Common myeloid progenitor, CD34-positive (primary cell): ENCODE data around the gene BEST1.

Experiments used
- CTCF ChIA-PET: fragments of 350-600 bp; sonication (Branson Sonifier 250); formaldehyde crosslinking; loops from one replicate; lab custom pipeline; 2021; ENCODE audit warnings: antibody characterized with exemption; lab: Charles Lee
- POLR2A ChIA-PET: fragments of 350-600 bp; sonication (Branson Sonifier 250); formaldehyde crosslinking; loops from one replicate; lab custom pipeline; 2021; ENCODE audit warnings: antibody characterized with exemption; lab: Charles Lee
- DNase-seq, 3 donors: peaks; one replicate each; pipeline versions ENCODE4 v3.0.0 to v3.0.0-alpha.2; 2013
- H3K27ac ChIP-seq, 2 experiments: 1 replicate in 1 of 2; 2 replicates in 1 of 2; pipeline ENCODE4 v1.7.0; 2013; ENCODE audit warnings: inconsistent platforms in 2 of 2, low read length in 2 of 2, mild to moderate bottlenecking in 2 of 2, low read depth in 1 of 2, moderate library complexity in 1 of 2; ENCODE audit not compliant: severe bottlenecking in 2 of 2, insufficient read depth in 1 of 2, poor library complexity in 1 of 2
- H3K27me3 ChIP-seq, 5 experiments: replicated peaks in 2 of 5; 1 replicate in 3 of 5; 2 replicates in 2 of 5; pipeline versions ENCODE4 v1.6.1 to v1.7.0; 2013; ENCODE audit warnings: low read length in 4 of 5, mild to moderate bottlenecking in 2 of 5, moderate library complexity in 2 of 5, inconsistent platforms in 1 of 5; ENCODE audit not compliant: insufficient read depth in 5 of 5, control insufficient read depth in 4 of 5
- H3K36me3 ChIP-seq, 4 experiments: 1 replicate in 2 of 4; 2 replicates in 2 of 4; pipeline versions ENCODE4 v1.6.1 to v1.7.0; 2013; ENCODE audit warnings: low read length in 3 of 4, control low read depth in 1 of 4, mild to moderate bottlenecking in 1 of 4; ENCODE audit not compliant: control insufficient read depth in 4 of 4, insufficient read depth in 4 of 4
- H3K4me1 ChIP-seq, 4 experiments: 1 replicate in 3 of 4; 2 replicates in 1 of 4; pipeline versions ENCODE4 v1.6.1 to v1.7.1; 2013; ENCODE audit warnings: low read length in 3 of 4, mild to moderate bottlenecking in 3 of 4, control low read depth in 1 of 4, inconsistent platforms in 1 of 4, moderate library complexity in 1 of 4; ENCODE audit not compliant: control insufficient read depth in 4 of 4, insufficient read depth in 4 of 4; ENCODE audit errors: control extremely low read depth in 1 of 4
- H3K4me3 ChIP-seq, 7 experiments: 1 replicate in 4 of 7; 2 replicates in 3 of 7; pipeline versions ENCODE4 v1.5.1 to v1.7.0; 2013; ENCODE audit warnings: mild to moderate bottlenecking in 7 of 7, low read length in 6 of 7, moderate library complexity in 6 of 7, inconsistent platforms in 2 of 7, low read depth in 2 of 7, control low read depth in 1 of 7; ENCODE audit not compliant: insufficient read depth in 4 of 7, control insufficient read depth in 1 of 7; ENCODE audit errors: extremely low read depth in 1 of 7
- H3K9me3 ChIP-seq, 5 experiments: 1 replicate in 4 of 5; 2 replicates in 1 of 5; pipeline versions ENCODE4 v1.6.1 to v1.7.1; 2013; ENCODE audit warnings: low read length in 4 of 5, mild to moderate bottlenecking in 2 of 5, inconsistent platforms in 1 of 5, low read depth in 1 of 5, moderate library complexity in 1 of 5; ENCODE audit not compliant: control insufficient read depth in 4 of 5, insufficient read depth in 2 of 5; ENCODE audit errors: control extremely low read depth in 1 of 5
- whole genome bisulfite sequencing: methylation state at CpG from one replicate; pipeline ENCODE4 v1.1.5; 2013; ENCODE audit not compliant: insufficient coverage; 5-methylcytosine and 5-hydroxymethylcytosine counted together

BEST1 gene

DNA sequence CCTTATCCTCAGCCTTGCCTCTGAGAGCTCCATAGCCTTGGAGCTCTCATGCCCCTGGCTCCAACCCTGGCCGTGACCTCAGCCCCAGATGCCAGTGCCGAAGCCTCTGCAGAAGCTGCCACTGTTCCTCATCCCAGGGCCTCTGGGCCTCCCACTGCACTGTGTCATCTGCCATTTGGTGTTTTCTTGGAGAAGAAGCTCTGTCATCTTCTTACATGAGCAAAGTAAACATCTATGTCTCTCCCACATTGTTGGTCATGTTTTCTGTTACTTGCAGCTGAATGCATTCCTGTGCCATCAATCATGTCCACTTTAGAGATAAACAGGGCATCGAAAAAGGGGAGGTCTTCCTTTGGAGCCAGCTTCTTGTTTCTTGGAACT lies 62.3 kb downstream of the BEST1 start:
- ChIA-PET POLR2A (no interaction called here), CTCF (interaction anchor here (1.5 kb wide), 1 partner anchor 40 kb away, joined by 4 read pairs; no protein-coding TSS in a partner anchor)
- no peak overlapping the region for H3K27ac ChIP-seq
- no peak for DNase-seq
- 91% methylated on average over 3 of the region's 3 CpGs for WGBS
- H3K27me3 ChIP-seq = no peaks in the 10 kb centered on the region
- no peaks in the 10 kb centered on the region for H3K9me3 ChIP-seq
- H3K4me3 ChIP-seq = no peak overlapping the region
- no peaks in the 10 kb centered on the region for H3K4me1 ChIP-seq
- H3K36me3 ChIP-seq = no peaks in the 10 kb centered on the region

GRCh38 chr11:62012832-62013461 lies 62.8 kb downstream of the BEST1 start:
- Histone ChIP-seq H3K9me3 (no peaks in the 10 kb centered on the region), H3K4me1 (peaks cover 0 to 4% (median 0%) of the 10 kb centered on the region in 4 experiments), H3K36me3 (no peaks in the 10 kb centered on the region), H3K27ac (peak overlapping the region in 1 of 2 experiments; percentile 6), H3K4me3 (no peak overlapping the region), H3K27me3 (no peaks in the 10 kb centered on the region)
- ChIA-PET CTCF (no interaction called here), POLR2A (no interaction called here)
- 98% methylated on average over 4 of the region's 5 CpGs for WGBS
- no peak for DNase-seq
